Osteocyte (in vitro differentiated cells): Measurements from ENCODE around the gene CDK2. TPM values are rescaled to one million over a fixed set of nuclear protein-coding genes. Genes with fewer than 3 reads are reported as not detected.
"Not testable (repeated sequence)": the region's sequence is repeated elsewhere in the genome, so short reads cannot be mapped to it uniquely, and the experiment has no call there.

ENCODE experiments used
- DNase-seq: peaks from one replicate; pipeline ENCODE4 v3.0.0; 2021; ENCODE audit warnings: mixed read lengths; ENCODE audit not compliant: unreplicated experiment; ENCODE audit errors: extremely low spot score
- H3K27ac Mint-ChIP-seq: one replicate; pipeline ENCODE4 v1.8.0; 2021; ENCODE audit warnings: mild to moderate bottlenecking, mixed read lengths; ENCODE audit not compliant: unreplicated experiment
- H3K27me3 Mint-ChIP-seq: one replicate; pipeline ENCODE4 v1.8.0; 2021; ENCODE audit warnings: mixed read lengths; ENCODE audit not compliant: unreplicated experiment
- H3K36me3 Mint-ChIP-seq: one replicate; pipeline ENCODE4 v1.8.0; 2021; ENCODE audit warnings: mixed read lengths; ENCODE audit not compliant: unreplicated experiment
- H3K4me1 Mint-ChIP-seq: one replicate; pipeline ENCODE4 v1.8.0; 2021; ENCODE audit warnings: mixed read lengths; ENCODE audit not compliant: unreplicated experiment
- H3K4me3 Mint-ChIP-seq: one replicate; pipeline ENCODE4 v1.8.0; 2021; ENCODE audit warnings: mild to moderate bottlenecking, moderate library complexity, mixed read lengths; ENCODE audit not compliant: unreplicated experiment
- H3K9me3 Mint-ChIP-seq: one replicate; pipeline ENCODE4 v1.8.0; 2021; ENCODE audit warnings: mixed read lengths; ENCODE audit not compliant: unreplicated experiment
- total RNA-seq: library from RNA; stranded (reverse); gene quantifications from 2 replicates; pipeline ENCODE4 v1.2.1, GENCODE V29; 2021
- TF ChIP-seq, protein P1 (sequence below): fragments of 200-600 bp; sonication (generic); IDR thresholded peaks from 2 replicates; pipeline ENCODE4 v1.5.0; 2021; ENCODE audit warnings: antibody characterized with exemption, mild to moderate bottlenecking, moderate library complexity

Gene CDK2
- total RNA-seq, 1 donor from 2014 or later, result 29.6 TPM

DNA sequence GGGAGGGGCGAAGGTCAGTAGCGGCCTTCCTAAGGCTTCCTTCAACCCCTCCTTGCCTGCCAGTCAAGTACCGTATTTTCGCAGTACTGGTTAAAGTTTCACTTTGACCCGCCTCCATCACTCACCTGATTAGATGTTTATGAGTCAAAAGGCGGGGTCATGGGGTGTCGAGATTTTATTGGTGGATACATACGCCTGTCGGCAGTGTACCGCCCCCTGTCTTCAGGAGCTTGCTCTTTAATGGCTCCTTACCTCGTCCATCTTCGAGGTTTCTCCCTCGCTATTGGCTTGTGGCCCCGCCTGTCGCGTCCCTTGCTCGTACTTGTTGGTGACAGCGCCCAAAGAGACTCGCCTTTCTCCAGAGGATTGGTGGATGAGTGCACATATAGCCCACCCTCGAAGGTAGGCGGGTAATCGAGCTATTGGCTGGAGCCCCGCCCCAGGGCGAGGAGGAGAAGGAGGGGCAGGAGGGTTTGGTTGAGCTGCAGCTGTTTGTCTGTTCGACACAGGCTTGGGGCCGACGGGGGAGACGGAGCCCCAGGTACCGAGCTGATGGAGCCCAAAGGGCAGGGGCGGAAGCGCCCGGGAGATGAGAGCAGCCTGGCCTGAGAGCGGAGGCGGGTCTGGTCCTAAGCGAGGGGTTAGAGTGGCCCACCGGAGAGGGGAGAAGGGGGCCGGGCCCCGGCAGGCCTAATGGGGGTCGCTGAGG lies 7.1 kb downstream of the CDK2 start, which contains the start of gene RAB5B:
Gene RAB5B (plus strand): TSS at position 480 of the 709 bp plus-strand sequence. CDS start 12,883 bp downstream, outside the sequence.
- Mint-ChIP-seq H3K9me3 (no peaks in the 10 kb centered on the region), H3K4me1 (peaks cover 10% of the 10 kb centered on the region), H3K27me3 (no peaks in the 10 kb centered on the region), H3K27ac (no peak within 1 kb of the TSS), H3K36me3 (no peaks in the 10 kb centered on the region), H3K4me3 (no peak within 1 kb of the TSS)
- DNase-seq, result peak; percentile 99
- TF ChIP-seq, protein P1, sequence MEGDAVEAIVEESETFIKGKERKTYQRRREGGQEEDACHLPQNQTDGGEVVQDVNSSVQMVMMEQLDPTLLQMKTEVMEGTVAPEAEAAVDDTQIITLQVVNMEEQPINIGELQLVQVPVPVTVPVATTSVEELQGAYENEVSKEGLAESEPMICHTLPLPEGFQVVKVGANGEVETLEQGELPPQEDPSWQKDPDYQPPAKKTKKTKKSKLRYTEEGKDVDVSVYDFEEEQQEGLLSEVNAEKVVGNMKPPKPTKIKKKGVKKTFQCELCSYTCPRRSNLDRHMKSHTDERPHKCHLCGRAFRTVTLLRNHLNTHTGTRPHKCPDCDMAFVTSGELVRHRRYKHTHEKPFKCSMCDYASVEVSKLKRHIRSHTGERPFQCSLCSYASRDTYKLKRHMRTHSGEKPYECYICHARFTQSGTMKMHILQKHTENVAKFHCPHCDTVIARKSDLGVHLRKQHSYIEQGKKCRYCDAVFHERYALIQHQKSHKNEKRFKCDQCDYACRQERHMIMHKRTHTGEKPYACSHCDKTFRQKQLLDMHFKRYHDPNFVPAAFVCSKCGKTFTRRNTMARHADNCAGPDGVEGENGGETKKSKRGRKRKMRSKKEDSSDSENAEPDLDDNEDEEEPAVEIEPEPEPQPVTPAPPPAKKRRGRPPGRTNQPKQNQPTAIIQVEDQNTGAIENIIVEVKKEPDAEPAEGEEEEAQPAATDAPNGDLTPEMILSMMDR, result peak; percentile 50

DNA sequence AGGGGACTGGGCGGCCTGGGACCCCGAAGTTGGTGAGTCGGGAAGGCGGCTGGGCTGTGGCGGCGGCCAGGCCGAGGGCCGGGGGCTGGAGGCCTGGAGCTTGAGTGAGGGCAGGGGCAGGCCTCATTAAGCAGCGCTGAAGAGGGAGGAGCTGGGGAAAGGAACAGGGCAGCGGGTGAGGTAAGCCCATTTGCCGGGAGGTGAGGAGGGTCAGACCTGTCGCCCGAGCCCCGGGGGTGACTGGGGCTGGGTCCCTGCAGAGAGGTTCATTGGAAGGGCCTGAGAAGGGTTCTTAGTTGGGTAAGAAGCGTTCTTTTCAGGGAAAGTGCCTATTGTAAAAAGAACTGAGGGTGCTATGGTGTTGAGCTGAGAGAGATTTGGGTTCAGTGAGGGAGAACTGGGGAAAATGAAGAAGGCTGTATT lies 7.7 kb downstream of the CDK2 start:
- H3K36me3 Mint-ChIP-seq, result peaks cover 4% of the 10 kb centered on the region
- no peak for DNase-seq
- TF ChIP-seq, protein P1, result no peak
- H3K27me3 Mint-ChIP-seq, result no peaks in the 10 kb centered on the region
- no peaks in the 10 kb centered on the region for H3K9me3 Mint-ChIP-seq
- no peak overlapping the region for H3K4me3 Mint-ChIP-seq
- H3K4me1 Mint-ChIP-seq, result peaks cover 10% of the 10 kb centered on the region
- no peak overlapping the region for H3K27ac Mint-ChIP-seq

DNA sequence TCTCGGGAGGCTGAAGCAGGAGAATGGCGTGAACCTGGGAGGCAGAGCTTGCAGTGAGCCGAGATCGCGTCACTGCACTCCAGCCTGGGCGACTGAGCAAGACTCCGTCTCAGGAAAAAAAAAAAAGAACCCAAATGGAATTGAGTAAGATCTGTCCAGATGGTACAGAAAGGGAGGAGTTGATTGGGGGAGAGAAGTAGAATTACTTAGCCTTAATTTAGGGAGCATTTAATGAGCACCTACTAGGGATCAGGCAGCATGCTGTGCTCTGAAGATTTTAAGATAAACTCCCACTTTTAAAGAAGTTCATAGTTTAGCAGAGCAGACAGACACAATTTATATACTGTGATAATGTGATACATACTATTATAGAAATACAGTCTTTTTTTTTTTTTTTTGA lies 11.8 kb downstream of the CDK2 start:
- Mint-ChIP-seq H3K27ac (no peak overlapping the region), H3K4me3 (no peak overlapping the region), H3K9me3 (no peaks in the 10 kb centered on the region), H3K4me1 (peaks cover 7% of the 10 kb centered on the region), H3K27me3 (no peaks in the 10 kb centered on the region), H3K36me3 (peaks cover 20% of the 10 kb centered on the region)
- TF ChIP-seq, protein P1, result no peak
- DNase-seq, result no peak

DNA sequence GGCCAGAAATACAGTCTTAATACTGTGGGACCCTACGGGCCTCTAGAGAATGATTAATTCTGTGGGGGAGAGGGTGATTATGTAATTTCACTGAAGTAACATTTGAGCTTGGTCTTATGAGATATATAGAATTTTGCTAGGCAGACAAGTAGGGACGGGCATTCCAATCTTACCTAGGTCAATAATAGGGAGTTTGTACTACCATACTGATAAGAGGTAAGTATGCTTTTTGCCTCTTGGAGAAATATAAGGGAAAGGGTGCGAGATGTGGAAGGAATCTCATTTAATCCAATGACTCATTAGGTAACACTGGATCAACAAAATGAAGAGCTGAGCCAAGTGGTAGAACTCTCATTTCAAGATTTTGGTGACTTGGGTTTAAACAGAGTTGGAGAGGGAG lies 12.4 kb downstream of the CDK2 start:
- Mint-ChIP-seq H3K27me3 (no peaks in the 10 kb centered on the region), H3K36me3 (peaks cover 25% of the 10 kb centered on the region), H3K27ac (no peak overlapping the region), H3K4me3 (no peak overlapping the region), H3K9me3 (no peaks in the 10 kb centered on the region), H3K4me1 (peaks cover 7% of the 10 kb centered on the region)
- TF ChIP-seq, protein P1, result no peak
- no peak for DNase-seq

DNA sequence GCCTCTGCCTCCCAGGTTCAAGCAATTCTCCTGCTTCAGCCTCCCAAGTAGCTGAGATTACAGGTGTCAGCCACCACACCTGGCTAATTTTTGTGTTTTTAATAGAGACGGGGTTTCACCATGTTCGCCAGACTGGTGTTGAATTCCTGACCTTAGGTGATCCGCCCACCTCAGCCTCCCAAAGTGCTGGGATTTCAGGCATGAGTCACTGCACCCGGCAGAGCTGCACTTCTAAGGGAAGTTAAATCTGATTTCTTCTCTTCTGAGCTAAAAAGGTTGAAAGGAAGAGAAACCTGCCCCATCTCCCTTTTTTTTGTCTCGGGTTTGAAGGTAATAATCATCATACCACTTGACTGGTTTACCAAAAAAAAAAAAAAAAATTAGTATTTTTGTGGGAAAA lies 15.3 kb downstream of the CDK2 start:
- H3K27ac Mint-ChIP-seq, DNase-seq, H3K27me3 Mint-ChIP-seq: not testable (repeated sequence)

More for the DNA sequence above, 15.3 kb downstream of the CDK2 start:
- H3K36me3 Mint-ChIP-seq, result peaks cover 25% of the 10 kb centered on the region
- H3K4me1 Mint-ChIP-seq, H3K4me3 Mint-ChIP-seq, H3K9me3 Mint-ChIP-seq: not testable (repeated sequence)
